ENCODE data around the gene ZC3H4.
A peak's percentile ranks its signal among the peaks of the same experiment; 100 is the strongest.

ZC3H4 gene

DNA sequence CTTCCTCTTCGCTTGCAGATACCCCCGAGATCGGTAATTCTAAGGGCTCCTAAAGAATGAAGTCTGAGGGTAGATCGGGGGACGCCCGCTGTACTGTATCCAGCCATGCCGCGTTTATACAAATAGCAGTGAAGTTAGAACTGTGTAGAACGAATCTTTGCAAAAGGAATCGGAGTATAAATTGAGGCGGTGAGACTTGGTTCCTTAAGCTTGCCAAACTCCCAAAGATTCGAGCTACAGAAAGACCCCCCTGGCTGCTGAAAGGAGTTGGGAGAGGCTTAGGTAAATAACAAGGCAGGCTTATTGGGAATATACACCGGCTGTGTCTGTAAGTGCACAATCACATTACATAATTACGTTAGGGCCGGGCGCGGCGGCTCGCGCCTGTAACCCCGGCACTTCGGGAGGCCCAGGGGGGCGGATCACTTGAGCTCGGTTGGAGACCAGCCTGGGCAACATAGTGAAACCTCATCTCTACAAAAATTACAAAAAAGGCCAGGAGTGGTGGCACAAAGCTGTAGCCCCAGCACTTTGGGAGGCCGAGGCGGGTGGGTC, 77.4 kb downstream of the ZC3H4 start:
- Histone ChIP-seq H3K79me2 (ENCODE audit: insufficient read depth, low read length) (no peaks in the 10 kb centered on the region), H3K36me3 (ENCODE audit: insufficient read depth, low read length) (no peaks in the 10 kb centered on the region), H3F3A (ENCODE audit: low read depth) (no peaks in the 10 kb centered on the region), H3K9ac (ENCODE audit: low read depth, low read length, poor library complexity, severe bottlenecking) (peak overlapping the region; percentile 77), H3K4me1 (ENCODE audit: insufficient read depth, low read length, poor library complexity, severe bottlenecking) (peaks cover 17% of the 10 kb centered on the region), H2AFZ (ENCODE audit: low read length) (peak overlapping the region; percentile 94), H4K20me1 (ENCODE audit: insufficient read depth, low read length, poor library complexity, severe bottlenecking) (no peaks in the 10 kb centered on the region), H3K4me3 (ENCODE audit: low read length, poor library complexity, severe bottlenecking) (peak overlapping the region; percentile 89), H3K9me3 (ENCODE audit: insufficient read depth, low read depth, low read length) (no peaks in the 10 kb centered on the region), H3K9me2 (replicated peaks; ENCODE audit: low read depth, low read length) (no peaks in the 10 kb centered on the region), H3K4me2 (ENCODE audit: low read depth, low read length, poor library complexity, severe bottlenecking) (peak overlapping the region; percentile 96), H3K27me3 (ENCODE audit: insufficient read depth, low read length, poor library complexity, severe bottlenecking) (no peaks in the 10 kb centered on the region)
- TF ChIP-seq EZH2phosphoT487 (IDR thresholded peaks at IDR 0.05; ENCODE audit: borderline replicate concordance), result no peak
- TF ChIP-seq, protein P1, sequence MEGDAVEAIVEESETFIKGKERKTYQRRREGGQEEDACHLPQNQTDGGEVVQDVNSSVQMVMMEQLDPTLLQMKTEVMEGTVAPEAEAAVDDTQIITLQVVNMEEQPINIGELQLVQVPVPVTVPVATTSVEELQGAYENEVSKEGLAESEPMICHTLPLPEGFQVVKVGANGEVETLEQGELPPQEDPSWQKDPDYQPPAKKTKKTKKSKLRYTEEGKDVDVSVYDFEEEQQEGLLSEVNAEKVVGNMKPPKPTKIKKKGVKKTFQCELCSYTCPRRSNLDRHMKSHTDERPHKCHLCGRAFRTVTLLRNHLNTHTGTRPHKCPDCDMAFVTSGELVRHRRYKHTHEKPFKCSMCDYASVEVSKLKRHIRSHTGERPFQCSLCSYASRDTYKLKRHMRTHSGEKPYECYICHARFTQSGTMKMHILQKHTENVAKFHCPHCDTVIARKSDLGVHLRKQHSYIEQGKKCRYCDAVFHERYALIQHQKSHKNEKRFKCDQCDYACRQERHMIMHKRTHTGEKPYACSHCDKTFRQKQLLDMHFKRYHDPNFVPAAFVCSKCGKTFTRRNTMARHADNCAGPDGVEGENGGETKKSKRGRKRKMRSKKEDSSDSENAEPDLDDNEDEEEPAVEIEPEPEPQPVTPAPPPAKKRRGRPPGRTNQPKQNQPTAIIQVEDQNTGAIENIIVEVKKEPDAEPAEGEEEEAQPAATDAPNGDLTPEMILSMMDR (conservative IDR thresholded peaks at IDR 0.05; ENCODE audit: low read length), result peak; percentile 6; the same call in 1 of the 2 replicates

DNA sequence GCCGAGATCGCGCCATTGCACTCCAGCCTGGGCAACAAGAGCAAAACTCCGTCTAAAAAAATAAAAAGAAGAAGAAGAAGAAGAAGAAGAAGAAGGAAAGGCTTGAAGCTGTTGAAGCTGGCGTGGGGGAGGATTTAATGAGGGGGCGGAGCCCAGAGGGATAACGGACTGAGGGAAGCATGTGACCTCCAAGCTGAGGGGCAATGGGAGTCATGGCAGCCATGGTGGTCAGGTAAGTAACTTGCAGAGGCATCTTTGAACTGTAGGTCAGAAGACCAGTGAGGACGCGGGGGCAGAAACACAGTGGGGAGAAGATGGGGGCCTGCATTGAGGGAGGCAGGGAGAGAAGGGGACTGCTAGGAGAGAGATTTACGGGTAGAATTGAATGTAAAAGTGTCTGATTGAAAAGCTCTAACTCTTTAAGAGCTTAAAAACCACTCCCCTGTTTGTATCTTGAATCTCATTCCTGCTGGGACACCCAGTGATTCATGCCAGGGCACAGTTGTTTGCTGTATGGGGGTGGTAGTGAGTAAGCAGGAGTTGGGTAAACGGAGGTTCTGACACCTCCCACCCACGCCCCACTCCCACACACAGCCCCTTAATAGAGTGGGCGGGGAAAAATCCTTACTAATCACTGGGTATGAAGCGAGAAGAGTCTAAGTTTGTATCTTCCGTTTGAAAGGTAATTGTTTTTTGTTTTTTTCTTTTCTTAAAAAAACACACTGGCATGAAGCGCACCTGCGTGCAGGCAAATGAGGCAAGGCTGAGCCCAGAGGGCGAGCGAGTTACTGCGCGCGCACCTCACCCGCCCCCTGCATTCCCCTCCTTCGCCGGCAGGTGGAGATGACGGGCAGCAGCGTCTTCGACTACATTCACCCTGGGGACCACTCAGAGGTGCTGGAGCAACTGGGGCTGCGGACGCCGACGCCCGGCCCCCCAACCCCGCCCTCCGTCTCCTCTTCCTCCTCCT, 78.2 kb downstream of the ZC3H4 start:
- H3F3A ChIP-seq (ENCODE audit: low read depth), result no peaks in the 10 kb centered on the region
- TF ChIP-seq, protein P1 (conservative IDR thresholded peaks at IDR 0.05; ENCODE audit: low read length), result peak; percentile 78
- TF ChIP-seq EZH2phosphoT487 (IDR thresholded peaks at IDR 0.05; ENCODE audit: borderline replicate concordance), result no peak
- H3K27me3 ChIP-seq (ENCODE audit: insufficient read depth, low read length, poor library complexity, severe bottlenecking), result no peaks in the 10 kb centered on the region
- no peaks in the 10 kb centered on the region for H3K79me2 ChIP-seq (ENCODE audit: insufficient read depth, low read length)
- no peaks in the 10 kb centered on the region for H3K9me2 ChIP-seq (replicated peaks; ENCODE audit: low read depth, low read length)
- peak overlapping the region; percentile 96 for H3K4me2 ChIP-seq (ENCODE audit: low read depth, low read length, poor library complexity, severe bottlenecking)
- peak overlapping the region; percentile 77 for H3K9ac ChIP-seq (ENCODE audit: low read depth, low read length, poor library complexity, severe bottlenecking)
- no peaks in the 10 kb centered on the region for H3K36me3 ChIP-seq (ENCODE audit: insufficient read depth, low read length)
- peak overlapping the region; percentile 89 for H3K4me3 ChIP-seq (ENCODE audit: low read length, poor library complexity, severe bottlenecking)
- H2AFZ ChIP-seq (ENCODE audit: low read length), result peak overlapping the region; percentile 94
- no peaks in the 10 kb centered on the region for H3K9me3 ChIP-seq (ENCODE audit: insufficient read depth, low read depth, low read length)
- peaks cover 17% of the 10 kb centered on the region for H3K4me1 ChIP-seq (ENCODE audit: insufficient read depth, low read length, poor library complexity, severe bottlenecking)
- no peaks in the 10 kb centered on the region for H4K20me1 ChIP-seq (ENCODE audit: insufficient read depth, low read length, poor library complexity, severe bottlenecking)

DNA sequence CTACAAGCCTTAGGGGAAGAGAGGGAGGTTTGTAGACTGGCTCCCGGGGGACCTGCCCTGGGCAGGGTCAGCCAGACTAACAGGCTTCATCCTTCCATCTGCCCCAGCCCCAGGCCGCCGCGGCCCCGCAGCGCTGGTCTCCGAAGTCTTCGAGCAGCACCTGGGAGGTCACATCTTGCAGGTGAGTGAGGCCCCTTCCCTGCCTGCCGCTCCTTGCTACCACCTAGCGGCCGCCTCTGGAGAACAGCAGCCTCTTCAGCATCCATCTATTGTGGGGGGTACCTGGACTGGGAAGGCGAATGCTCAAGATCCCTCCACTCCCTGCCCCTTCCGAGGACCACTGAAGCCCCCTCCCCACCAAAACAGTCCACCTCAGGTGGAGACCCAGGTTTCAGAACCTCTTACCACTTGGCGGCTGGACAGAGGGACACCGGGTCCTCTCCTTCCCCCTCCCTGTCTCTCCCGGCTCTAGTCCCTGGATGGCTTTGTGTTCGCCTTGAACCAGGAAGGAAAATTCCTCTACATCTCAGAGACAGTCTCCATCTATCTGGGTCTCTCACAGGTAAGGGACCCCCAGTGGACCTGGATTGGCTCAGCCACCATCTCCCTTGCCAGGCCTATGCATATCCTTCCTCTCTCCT, 81.3 kb downstream of the ZC3H4 start:
- no peak overlapping the region for H3K9ac ChIP-seq (ENCODE audit: low read depth, low read length, poor library complexity, severe bottlenecking)
- H3K79me2 ChIP-seq (ENCODE audit: insufficient read depth, low read length), result no peaks in the 10 kb centered on the region
- peaks cover 17% of the 10 kb centered on the region for H3K4me1 ChIP-seq (ENCODE audit: insufficient read depth, low read length, poor library complexity, severe bottlenecking)
- no peak overlapping the region for H3K4me3 ChIP-seq (ENCODE audit: low read length, poor library complexity, severe bottlenecking)
- peak overlapping the region; percentile 37; the same call in 1 of the 2 replicates for H2AFZ ChIP-seq (ENCODE audit: low read length)
- no peaks in the 10 kb centered on the region for H3K9me3 ChIP-seq (ENCODE audit: insufficient read depth, low read depth, low read length)
- H3K4me2 ChIP-seq (ENCODE audit: low read depth, low read length, poor library complexity, severe bottlenecking), result no peak overlapping the region
- no peaks in the 10 kb centered on the region for H3K27me3 ChIP-seq (ENCODE audit: insufficient read depth, low read length, poor library complexity, severe bottlenecking)
- TF ChIP-seq EZH2phosphoT487 (IDR thresholded peaks at IDR 0.05; ENCODE audit: borderline replicate concordance), result no peak
- TF ChIP-seq, protein P1 (conservative IDR thresholded peaks at IDR 0.05; ENCODE audit: low read length), result peak; percentile 87
- H3K9me2 ChIP-seq (replicated peaks; ENCODE audit: low read depth, low read length), result no peaks in the 10 kb centered on the region
- no peaks in the 10 kb centered on the region for H3K36me3 ChIP-seq (ENCODE audit: insufficient read depth, low read length)
- no peaks in the 10 kb centered on the region for H4K20me1 ChIP-seq (ENCODE audit: insufficient read depth, low read length, poor library complexity, severe bottlenecking)
- no peaks in the 10 kb centered on the region for H3F3A ChIP-seq (ENCODE audit: low read depth)

Data from Loucy (cell line).